Activated gamma-delta T cell treated with anti-CD3 and anti-CD28 coated beads, Interleukin-2, amount 50 U/mL, for 16 hours (primary cell): Measurements from ENCODE around the gene TLR9.

Experiments
- DNase-seq: peaks from one replicate; pipeline ENCODE4 v3.0.0-alpha.2; 2020; ENCODE audit warnings: low read depth

TLR9 gene

DNA sequence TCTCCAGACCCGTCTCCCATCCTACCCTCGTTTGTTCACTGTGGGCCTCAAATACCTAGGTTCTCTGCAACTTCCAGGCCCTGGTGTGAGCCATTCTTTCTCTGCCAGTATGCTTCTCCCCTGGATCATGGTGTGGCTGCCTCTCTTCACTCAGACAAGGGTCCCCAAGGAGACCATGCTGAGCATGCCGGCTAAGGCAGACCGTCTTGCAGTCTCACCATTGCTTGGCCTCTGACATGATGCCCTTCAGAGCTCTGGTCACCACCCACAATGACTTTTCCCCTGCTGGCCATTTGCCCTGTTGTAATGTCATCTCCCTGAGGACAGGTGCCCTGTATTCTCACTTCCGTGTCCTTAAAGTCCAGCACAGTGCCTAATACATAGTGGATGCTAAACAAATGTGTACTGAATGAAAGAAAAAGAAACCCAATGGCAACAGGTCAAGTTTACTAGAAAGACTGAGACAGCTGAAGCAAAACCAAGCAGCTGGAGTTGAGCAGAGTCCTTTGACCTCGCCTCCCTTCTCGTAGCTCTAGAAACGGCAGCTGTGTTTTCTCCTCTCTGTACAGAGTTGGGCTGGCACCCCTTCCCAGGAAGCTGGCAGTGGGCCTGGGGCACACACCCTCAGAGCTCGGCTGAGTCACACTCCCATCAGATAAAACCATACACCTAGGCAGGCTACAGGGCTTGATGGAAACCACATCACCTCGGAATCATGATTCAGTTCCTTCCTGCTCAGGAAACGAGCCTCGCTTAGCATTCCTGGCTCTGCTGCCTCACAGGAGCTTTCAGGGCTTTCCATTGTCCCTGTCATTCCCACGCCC, 8.6 kb downstream of the TLR9 start:
- DNase-seq = no peak

DNA sequence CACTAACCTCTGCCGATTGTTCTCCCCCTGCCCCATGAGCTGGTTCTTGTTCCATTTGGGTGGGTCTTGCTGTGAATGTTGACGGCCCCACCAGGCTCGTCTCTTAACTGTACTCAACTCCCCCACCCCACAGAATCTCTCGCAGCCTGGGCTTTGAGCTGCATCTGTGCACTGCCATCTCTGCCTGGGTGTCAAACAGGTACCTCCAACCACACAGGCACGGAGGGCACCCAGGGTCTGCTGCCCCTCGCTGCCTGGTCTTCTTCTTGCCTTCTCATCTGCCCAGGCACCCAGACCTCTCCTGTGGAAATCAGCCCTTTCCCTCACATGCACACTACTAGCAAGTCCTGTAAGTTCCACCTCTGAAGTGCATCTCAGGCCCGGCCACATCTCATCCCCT, 10.1 kb downstream of the TLR9 start:
- DNase-seq = no peak

DNA sequence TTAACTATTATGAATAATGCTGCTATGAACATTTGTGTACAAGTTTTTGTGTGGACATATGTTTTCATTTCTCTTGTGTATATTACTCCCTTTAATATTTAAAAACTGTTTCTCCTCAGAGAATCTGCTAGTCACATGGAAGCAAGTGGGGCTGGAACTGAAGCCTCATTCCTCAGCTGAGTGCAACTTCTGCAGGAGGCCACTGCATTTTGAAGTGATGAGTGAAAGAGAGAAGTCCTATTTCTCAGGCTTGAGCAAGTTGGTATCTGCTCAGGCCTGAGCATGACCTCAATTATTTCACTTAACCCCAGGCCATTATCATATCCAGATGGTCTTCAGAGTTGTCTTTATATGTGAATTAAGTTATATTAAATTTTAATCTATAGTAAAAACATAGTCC, 11.5 kb downstream of the TLR9 start:
- no peak for DNase-seq

DNA sequence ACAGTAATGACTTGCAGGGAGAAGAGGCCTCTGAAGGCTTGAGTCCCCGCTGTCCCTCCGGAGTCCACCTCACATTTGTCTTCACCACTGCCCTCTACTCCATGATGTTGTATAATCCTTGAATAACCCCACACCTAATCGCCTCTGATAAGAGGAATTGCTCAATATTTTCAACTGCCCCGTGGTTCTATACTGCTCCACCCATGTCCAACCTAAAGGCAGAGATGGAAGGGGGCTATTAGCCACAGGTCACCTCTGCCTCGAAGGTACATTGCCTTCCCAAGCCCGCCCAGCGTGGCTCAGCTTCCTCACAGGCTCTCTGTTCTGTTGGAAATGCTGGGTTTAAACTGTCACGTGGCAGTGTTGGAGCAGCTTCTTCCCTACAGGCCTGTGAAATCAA, 12.4 kb downstream of the TLR9 start:
- no peak for DNase-seq

DNA sequence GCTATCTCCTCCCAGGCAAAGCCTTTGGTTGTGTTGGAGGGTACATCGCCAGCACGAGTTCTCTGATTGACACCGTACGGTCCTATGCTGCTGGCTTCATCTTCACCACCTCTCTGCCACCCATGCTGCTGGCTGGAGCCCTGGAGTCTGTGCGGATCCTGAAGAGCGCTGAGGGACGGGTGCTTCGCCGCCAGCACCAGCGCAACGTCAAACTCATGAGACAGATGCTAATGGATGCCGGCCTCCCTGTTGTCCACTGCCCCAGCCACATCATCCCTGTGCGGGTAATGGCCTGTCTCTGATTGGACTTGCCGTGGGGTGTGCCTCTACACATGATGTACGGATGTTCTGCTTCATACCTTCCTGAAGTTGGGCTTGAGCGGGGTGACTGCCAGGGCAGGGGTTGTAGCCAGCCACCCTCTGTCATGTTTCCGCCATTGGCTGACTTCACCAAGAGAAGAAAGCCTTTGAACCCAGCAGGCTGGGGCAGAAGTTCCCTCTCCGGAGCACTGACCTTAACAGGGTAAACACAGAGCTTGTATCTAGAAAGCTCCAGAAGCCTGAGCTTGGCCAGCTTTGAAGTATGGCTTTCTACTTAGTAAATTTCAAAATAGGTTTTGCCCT, 14.1 kb downstream of the TLR9 start:
- no peak for DNase-seq

DNA sequence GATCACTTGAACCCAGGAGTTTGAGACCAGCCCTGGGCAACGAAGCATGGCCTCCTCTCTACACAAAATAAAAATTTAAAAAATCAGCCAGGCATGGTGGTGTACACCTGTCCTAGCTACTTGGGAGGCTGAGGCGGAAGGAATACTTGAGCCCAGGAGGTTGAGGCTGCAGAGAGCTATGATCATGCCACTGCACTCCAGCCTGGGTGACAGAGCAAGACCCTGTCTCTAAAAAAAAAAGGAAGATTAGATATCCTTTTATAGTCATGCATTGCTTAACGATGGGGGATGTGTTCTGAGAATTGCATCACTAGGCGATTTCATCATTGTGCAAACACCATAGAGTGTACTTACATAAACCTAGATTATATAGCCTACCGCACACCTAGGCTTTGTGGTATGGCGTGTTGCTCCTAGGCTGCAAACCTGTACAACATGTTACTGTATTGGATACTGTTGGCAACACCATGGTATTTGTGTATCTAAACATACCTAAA, 14.8 kb downstream of the TLR9 start:
- no peak for DNase-seq

DNA sequence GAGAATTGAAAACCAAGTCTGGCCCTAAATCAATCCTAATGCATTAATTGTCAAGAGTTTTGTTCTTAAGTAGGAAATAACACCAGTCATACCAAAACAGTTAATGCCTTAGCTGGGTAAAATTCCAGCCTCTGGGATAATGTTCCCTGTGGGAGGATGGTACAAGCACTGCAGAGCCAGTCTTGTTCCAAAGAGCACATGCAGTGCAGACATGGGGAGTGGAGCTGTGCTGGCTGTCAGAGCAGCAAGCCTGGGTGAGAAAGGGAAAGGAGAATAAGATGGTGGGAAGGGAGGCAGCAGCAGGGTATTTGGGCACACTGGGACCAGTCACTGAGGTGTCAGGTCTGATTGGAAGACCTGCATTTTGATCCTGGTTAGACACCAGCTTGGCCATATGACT, 15.4 kb downstream of the TLR9 start:
- no peak for DNase-seq

DNA sequence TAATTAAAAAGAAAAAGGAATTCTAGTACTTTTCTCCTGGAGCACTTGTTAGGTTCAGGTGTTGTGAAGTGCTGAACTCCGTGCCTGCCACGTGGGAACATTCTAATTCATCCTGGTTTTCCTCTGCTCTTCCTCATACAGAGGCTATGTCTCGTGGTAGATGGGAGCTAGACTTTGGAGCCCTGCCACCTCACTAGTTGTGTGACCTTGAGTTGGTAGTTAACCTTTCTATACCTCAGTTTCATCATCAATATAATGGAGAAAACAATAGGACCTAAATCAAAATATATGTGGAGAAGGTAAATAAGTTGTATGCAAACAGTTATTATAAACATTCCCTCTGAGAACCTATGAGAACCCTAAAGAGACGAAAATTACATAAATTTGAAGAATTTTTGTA, 16.9 kb downstream of the TLR9 start:
- DNase-seq = no peak

DNA sequence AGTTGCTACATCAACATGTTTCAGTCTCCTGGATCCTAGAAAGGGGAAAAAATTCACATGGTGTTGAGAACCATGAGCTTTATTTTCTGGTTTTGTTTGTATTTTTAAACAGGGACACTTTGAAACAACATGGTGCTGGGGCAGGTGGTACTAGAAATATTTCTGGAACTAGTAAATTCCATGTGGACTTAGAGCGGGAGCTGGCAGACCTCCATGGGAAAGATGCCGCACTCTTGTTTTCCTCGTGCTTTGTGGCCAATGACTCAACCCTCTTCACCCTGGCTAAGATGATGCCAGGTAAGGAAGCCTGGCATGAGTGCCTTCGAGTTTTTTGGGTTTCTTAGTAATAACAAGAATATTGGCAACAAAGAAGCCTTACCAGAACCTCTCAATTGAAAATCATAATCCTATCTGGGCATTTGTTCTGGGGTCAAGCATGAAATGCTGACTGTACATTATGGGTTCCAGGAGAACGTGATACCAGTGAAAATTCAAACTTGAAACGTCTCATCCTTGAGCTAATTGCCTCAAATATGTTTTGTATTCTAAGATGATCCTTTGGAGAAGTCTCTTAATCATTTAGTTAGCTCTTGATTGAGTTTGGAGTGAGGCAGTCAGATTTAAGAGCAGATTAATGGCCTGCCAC, 19.6 kb downstream of the TLR9 start:
- DNase-seq = no peak

DNA sequence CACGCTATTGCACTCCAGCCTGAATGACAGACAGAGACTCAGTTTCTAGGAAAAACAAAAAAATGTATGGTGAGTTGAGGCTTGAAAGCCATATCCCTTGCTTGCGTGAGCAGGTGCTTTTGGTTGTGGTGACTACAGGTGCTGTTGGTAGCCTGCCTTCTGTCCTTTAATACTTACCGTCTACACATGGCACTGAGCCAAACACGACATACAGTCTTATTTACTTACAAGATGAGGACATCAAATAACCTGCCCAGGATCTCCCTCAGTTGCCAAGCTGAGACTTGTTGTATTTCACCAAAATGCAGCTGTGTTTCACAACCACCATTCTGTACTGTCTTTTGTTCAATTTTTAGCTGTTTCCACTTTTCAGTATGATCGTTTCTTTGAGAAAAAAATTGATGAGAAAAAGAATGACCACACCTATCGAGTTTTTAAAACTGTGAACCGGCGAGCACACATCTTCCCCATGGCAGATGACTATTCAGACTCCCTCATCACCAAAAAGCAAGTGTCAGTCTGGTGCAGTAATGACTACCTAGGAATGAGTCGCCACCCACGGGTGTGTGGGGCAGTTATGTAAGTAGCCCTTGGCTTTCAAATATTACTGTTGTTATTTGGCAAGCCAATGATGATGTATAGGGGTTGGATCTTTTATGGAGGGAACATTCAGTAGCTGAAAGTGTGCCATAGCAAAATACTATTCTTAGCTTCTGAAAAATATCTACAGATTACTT, 20.9 kb downstream of the TLR9 start:
- no peak for DNase-seq

DNA sequence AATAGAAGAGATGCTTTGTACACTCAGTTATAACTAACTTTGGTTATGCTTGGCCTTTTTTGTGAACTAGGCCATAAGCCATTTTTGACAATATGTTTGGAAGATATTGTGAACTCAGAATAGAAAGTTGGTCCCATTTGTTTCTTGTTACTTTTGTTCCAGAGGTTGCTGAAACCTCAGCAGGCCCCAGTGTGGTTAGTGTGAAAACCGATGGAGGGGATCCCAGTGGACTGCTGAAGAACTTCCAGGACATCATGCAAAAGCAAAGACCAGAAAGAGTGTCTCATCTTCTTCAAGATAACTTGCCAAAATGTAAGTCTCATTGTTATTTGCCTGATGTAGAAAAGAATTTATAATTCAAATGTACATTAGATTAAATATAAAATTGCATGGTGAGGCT, 21.7 kb downstream of the TLR9 start:
- DNase-seq = no peak

DNA sequence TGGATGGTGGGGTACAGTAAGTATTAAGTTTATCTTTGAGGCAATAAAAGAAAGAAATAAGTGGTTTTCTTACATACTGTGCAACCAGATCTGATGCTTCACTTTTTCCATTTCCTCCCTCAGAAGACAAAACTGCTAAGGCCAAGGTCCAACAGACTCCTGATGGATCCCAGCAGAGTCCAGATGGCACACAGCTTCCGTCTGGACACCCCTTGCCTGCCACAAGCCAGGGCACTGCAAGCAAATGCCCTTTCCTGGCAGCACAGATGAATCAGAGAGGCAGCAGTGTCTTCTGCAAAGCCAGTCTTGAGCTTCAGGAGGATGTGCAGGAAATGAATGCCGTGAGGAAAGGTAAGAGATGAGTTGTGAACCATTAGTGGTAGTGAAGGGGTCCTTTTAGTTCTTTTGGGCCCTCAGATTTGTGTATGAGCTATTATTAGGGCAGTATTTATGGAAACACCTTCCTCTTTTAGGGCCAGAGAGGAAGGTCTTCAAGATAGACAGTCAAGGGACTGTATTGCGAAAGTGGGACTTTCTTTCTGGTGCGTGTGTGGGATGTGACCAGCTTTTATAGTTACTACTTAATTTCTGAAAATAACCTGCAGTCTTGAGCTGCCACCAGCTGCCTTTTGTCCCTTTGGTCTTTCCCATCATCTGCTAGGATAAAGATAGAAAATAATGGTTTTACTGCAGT, 22.9 kb downstream of the TLR9 start:
- no peak for DNase-seq

DNA sequence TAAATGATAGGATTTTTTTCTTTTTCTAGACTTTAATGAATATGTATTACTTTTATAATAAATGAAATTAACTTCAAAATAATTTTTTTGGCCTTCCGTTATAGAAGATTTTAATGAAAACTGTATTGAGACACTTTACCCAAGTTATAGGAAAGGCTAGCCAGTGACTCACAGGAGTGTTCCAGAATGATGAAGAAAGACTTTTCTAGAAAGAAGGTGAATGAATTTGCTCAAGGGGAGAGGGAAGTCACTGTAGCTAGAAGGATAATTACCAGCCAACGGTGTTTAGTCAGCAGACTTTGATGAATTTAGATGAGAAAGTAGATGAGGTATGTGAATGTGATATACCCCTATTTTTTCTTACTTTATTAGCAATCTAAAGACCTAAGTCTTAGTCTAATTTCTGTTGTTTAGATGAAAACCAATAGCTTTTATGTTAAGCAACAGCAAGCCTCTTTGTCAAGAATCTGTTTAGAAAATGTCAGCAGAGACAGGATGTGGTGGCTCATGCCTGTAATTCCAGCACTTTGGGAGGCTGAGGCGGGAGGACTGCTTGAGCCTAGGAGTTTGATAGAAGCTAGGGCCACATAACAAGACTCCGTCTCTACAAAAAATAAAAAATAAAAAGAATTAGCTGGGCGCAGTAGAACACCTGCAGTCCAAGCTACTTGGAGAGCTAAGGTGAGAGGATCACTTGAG, 24.3 kb downstream of the TLR9 start:
- DNase-seq = no peak

DNA sequence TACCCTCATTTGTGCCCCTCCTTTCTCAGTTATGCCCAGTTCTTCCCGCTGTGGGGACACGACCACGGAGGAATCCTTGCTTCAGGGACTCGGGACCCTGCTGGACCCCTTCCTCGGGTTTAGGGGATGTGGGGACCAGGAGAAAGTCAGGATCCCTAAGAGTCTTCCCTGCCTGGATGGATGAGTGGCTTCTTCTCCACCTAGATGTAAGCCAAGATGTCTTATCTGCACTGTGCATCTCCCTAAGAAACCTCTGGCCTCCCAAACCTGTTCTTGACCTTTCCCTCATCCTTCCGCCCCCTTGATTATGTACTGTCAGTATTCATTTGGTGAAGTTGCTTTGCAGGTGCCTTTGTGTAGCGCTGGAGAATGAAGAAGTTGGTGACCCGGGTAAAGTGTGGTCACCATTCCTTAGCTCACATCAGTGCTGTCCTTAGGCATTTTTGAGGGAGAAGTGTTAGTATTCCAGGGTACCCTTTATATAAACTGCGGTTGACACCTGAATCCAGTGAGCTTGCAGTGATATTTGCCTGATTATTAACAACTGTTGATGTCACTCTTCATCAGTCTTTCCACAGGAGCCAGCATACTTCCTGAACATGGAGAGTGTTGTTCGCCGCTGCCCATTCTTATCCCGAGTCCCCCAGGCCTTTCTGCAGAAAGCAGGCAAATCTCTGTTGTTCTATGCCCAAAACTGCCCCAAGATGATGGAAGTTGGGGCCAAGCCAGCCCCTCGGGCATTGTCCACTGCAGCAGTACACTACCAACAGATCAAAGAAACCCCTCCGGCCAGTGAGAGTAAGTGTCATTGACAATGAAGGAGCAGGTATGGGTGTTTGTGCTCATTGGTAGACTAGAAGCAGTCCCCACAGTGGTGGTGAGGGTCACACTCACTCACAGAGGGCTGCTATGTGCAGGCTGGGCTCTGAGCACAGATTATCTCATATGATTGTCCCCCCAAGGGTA, 26.5 kb downstream of the TLR9 start:
- no peak for DNase-seq

DNA sequence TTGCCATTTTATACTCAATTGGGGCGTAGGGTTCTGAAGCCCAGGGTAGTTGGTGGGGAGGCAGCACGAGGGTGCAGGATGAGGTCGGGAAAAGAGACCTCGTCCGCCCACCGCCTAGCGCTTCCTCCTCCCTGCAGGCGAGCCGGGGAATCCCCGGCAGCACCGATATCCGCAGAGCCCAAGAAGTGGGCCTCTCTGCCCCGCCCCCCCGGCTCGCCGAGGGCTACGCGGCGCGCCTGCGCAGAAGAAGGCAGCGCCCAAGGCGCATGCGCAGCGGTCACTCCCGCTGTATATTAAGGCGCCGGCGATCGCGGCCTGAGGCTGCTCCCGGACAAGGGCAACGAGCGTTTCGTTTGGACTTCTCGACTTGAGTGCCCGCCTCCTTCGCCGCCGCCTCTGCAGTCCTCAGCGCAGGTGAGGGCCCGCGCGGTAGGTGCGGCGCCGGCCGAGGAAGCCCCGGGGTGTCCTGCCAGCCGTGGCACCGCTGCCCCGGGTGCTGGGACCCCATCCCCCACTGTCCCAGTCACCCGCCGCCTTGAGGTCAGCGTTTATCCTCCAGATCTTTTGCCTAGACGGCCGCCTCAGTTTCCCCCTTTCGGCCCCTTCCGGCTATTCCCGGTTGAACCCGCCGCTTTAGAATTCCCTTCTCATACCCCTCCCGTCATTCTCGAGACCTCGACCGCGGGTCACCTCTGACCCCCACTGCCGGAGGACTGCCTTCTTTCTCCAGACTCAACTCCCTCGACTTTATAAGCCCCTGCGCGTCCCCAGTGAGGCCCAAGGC, 27.4 kb downstream of the TLR9 start, which contains the start of gene ALAS1:
ALAS1 (plus strand) TSS at position 319 of the 784 bp plus-strand sequence. CDS start 1,082 bp downstream, outside the sequence.
- peak; percentile 91 for DNase-seq

DNA sequence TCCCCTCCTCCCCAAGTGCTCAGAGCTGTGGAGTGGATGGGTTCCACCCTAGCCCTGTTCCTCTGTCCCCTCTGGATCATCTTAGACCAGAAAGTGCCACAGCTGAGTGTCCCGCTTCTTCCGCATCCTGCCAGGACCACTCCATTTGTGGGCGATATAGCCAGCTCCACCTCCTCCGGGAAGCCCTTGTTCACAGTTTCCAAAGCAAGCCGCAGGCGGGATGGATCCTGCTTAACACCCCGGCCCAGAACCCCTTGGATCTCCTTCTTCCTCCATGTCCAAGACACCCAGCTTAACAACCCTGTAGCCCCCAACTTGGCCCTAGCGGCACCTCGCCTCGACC, 28.0 kb downstream of the TLR9 start:
- no peak for DNase-seq

DNA sequence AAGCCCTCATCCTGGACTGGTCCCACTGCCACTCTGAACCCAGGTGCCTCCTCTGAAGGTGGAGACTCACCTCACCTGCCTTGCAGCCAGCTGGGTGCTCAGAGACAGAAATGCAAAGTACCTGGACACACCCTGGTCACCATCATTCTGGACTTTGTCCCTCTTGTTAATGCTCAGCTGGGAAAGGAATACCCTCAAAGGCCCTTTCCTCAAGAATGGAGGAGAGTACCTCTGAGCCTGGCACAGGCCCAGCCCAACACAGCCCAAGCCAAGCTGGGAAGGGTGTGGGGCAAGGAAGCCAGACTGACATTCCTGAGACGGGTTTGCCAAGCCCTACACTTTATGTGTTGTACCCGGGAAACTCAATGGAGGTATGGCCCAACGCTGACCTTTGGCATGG, 28.5 kb downstream of the TLR9 start:
- no peak for DNase-seq

DNA sequence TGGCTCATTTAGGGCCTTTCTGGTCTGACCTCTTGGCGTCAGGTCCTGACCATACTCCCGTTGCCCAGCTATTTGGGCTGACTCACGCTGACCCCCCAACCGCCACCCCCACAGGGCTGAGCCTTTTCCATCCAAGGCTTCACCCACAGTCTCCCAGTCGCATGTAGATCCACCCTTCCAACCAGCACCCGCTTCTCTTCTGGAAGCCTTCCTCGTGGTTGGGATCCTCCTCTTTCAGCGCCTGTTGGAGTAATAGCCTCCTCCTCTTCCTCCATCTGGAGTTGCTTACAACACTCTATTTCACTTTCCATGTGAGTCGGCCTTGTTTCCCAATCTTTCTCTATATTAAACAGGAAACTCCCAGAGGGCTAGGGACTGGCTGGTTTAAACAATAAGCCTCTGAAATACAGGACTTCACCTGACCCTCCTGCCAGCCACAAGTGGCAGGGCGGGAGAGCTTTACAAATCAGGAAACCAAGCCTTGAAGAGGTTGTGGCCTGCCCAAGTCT, 29.6 kb downstream of the TLR9 start:
- no peak for DNase-seq

DNA sequence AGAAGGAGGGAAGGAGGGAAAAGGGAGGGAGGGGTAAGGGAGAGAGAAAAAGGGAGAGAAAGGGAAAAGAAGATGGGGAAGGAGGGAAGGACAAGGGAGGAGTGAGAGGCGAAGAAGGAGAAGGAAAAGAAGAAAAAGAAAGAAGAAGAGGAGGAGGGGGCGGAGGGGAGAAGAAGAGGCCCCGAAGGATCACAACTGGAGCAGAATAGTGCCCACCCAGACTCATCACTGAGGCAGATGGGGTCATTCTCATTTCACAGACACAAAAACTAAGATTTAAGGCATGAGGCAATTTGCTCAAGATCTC, 30.2 kb downstream of the TLR9 start:
- no peak for DNase-seq
